Choroid plexus epithelial cell (primary cell): ENCODE results near the gene NTNG1.

ENCODE experiments used
- DNase-seq: peaks from one replicate; pipeline ENCODE4 v3.0.0-alpha.2; 2010; ENCODE audit warnings: low read depth
- H3K4me3 ChIP-seq: 2 replicates; pipeline ENCODE4 v1.5.1; 2011; ENCODE audit warnings: low read depth, mild to moderate bottlenecking, control low read depth, low read length, moderate library complexity
- CTCF ChIP-seq: conservative IDR thresholded peaks from 2 replicates; pipeline ENCODE4 v1.5.1; 2011; ENCODE audit warnings: low read depth, mild to moderate bottlenecking, control low read depth, inconsistent platforms, low read length, moderate library complexity

NTNG1 gene

DNA sequence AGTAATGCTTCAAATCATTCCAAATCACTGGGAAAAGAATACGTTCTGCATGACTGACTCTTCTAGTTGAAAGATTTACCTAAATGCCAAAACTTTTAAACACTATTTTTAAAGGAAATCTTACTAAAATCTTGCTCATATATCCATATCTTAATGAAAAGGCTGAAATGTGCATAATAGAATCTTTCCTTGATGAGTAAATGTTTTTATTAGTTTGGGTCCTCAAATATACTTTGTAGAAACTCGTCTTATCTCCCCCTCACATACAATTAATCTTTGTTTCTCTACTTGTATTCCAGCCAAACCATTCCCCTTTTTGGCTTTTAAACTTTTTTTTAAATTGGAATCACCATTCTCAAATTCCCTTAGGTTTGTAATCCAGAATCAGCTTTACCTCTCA, 110.2 kb downstream of the NTNG1 start:
- DNase-seq = no peak
- H3K4me3 ChIP-seq = no peak overlapping the region
- no peak for TF ChIP-seq CTCF

DNA sequence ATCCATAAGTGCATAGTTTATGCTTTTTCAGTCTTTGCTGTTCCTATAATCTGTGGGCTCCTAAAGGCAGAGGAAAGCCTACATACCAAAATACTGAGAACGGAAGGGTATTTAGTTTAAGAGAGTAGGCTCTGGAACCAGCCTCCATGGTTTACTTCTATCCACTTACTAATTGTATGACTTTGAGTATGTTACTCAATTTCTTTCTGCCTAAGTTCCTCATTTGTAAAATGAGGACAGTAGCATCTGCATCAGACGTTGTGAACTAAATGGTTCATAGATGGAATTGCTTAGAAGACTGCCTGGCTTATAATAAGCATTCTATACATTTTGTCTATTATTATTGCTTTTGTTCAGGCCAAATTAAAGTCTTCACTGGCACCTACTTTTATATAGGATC, 111.0 kb downstream of the NTNG1 start:
- no peak overlapping the region for H3K4me3 ChIP-seq
- TF ChIP-seq CTCF = no peak
- DNase-seq = no peak

DNA sequence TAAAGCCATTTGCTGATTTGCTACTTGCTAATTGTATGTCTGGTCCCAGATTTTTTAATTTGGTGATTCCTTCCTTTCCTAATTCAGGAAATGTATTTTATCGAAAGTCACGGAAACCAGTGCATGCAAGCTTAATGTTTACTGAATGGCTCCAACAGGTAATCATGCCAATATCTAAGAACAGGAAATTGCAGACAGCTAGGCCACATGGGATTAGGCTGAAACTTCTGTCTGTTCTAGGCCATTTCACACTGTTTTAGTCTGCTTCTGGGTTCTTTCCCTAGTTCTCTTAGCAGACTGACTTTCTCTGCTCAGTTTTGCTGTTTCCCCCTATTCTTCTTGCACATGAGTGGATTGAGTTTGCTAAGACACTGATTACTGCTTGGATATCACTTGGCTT, 111.4 kb downstream of the NTNG1 start:
- H3K4me3 ChIP-seq = no peak overlapping the region
- TF ChIP-seq CTCF = no peak
- no peak for DNase-seq

- no peak for DNase-seq
- no peak overlapping the region for H3K4me3 ChIP-seq
- no peak for TF ChIP-seq CTCF
Measured at GRCh38 chr1:107254306-107254705, 113.5 kb downstream of the NTNG1 start.

DNA sequence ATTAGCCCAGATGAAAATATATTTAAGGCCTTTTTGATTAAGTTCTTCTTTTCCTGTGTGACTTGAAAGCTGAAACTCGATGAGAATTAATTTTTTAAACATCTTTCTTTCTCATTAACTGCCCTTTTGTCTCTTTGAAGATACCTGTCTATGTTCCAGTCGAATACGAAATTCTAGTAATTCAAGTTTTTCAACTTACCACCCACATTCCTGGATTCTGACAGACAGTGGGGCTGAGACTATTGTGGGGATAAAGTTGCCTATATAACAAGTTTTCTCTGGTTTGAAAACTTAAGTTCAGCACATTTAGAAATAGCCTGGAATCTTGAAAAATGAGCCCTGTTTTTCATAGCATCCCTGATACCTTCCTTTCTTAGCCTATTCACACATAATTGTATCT, 114.6 kb downstream of the NTNG1 start:
- no peak for TF ChIP-seq CTCF
- DNase-seq = no peak
- H3K4me3 ChIP-seq = no peak overlapping the region

DNA sequence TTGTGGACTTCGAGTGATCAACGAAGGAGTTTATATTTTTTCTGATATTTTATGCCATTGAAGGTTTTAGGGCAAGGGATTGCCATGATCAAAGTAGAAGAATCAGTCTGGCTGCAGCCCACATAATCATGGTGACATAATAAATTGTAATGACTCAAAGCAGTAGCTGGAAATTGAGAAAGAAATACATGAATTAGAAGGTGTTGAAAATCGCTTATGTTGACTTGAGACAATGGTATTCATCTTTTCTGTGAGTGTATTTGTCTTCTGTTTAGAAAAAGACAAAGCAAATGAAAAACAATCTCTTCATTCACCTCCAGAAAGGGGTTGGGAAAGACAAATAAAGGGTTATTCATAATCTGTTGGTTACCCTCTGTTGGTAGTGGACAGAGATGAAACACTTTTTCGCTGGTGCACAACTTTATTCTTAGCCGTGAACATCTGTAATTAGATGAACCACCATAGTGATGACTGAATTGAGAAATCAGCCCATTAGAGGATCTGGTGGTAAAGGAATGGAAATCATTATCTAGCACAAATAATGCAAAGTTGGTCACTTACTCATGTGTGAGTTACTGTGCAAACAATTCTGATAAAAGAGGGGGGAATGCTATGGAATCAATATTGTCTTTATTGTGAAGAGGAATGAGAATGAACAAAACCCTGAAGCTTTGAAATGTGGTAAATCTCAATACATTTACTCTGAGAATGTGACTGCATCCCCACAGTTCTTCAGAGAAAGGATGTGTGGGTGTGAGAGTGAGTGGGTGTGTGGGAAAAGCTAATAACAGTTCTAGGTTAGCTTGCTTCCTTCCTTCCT, 121.8 kb downstream of the NTNG1 start:
- DNase-seq = no peak
- H3K4me3 ChIP-seq = no peak overlapping the region
- no peak for TF ChIP-seq CTCF

GRCh38 chr1:107263291-107263915, 122.6 kb downstream of the NTNG1 start:
- no peak overlapping the region for H3K4me3 ChIP-seq
- no peak for TF ChIP-seq CTCF
- no peak for DNase-seq
